ENCODE results near the gene KDF1.

KDF1 gene

GRCh38 chr1:26913754-26914619 lies 46.3 kb downstream of the KDF1 start, which contains the start of gene NR0B2:
NR0B2 (minus strand) TSS chr1:26913975; CDS start chr1:26913940, 35 bp downstream.
- DNase-seq: no peak

- no peak for DNase-seq
Measured at GRCh38 chr1:26913389-26913753, 46.9 kb downstream of the KDF1 start.

GRCh38 chr1:26912147-26912490 lies 48.1 kb downstream of the KDF1 start:
- no peak for DNase-seq

GRCh38 chr1:26911399-26912146 lies 48.7 kb downstream of the KDF1 start:
- DNase-seq: no peak

GRCh38 chr1:26910343-26911160 lies 49.7 kb downstream of the KDF1 start:
- no peak for DNase-seq

GRCh38 chr1:26909951-26910342 lies 50.3 kb downstream of the KDF1 start:
- DNase-seq: no peak

GRCh38 chr1:26907071-26907917 lies 53.0 kb downstream of the KDF1 start:
- no peak for DNase-seq

GRCh38 chr1:26900815-26901511 lies 59.3 kb downstream of the KDF1 start:
- DNase-seq: no peak

GRCh38 chr1:26900001-26900814 lies 60.1 kb downstream of the KDF1 start, which contains the start of gene GPATCH3:
GPATCH3 (minus strand) TSS chr1:26900467; CDS start chr1:26900442, 25 bp downstream.
- DNase-seq: peak; percentile 89

Measured in stimulated activated CD4-positive, alpha-beta T cell treated with anti-CD3 and anti-CD28 coated beads, Interleukin-1b, Interleukin-23, amount 100 ng/mL, for 48 hours (primary cell).